Bronchial epithelial cell (primary cell): Measurements from ENCODE around the gene RAB17. TPM values are rescaled to one million over a fixed set of nuclear protein-coding genes. Genes with fewer than 3 reads are reported as not detected.

Experiments
- DNase-seq: peaks from one replicate; pipeline ENCODE4 v3.0.0-alpha.2; 2010; ENCODE audit warnings: low read depth
- FAIRE-seq: peaks from 2 replicates; lab custom pipeline; 2011; peaks lifted over from hg19 to GRCh38; lab: Jason Lieb, UNC
- H3K27me3 ChIP-seq: 2 replicates; pipeline ENCODE4 v1.5.1; 2011; ENCODE audit warnings: low read length; ENCODE audit not compliant: control insufficient read depth, insufficient read depth
- H3K36me3 ChIP-seq: 2 replicates; pipeline ENCODE4 v1.5.1; 2011; ENCODE audit warnings: low read length; ENCODE audit not compliant: control insufficient read depth, insufficient read depth
- H3K4me3 ChIP-seq: 2 replicates; pipeline ENCODE4 v1.5.1; 2011; ENCODE audit warnings: mild to moderate bottlenecking, low read depth, low read length, control low read depth
- total RNA-seq: library from RNA; depleted of rRNA; stranded (reverse); fragments of >200 nt; gene quantifications from 2 replicates; pipeline ENCODE4 v1.2.1, GENCODE V29; 2014
- TF ChIP-seq, protein P1 (sequence below): IDR thresholded peaks from 2 replicates; pipeline ENCODE4 v1.5.1; 2011; ENCODE audit warnings: mild to moderate bottlenecking, moderate library complexity, low read length, control low read depth, inconsistent platforms; ENCODE audit not compliant: insufficient read depth, severe bottlenecking

The RAB17 gene
- total RNA-seq, 1 donor from 2014 or later = 2.4 TPM

DNA sequence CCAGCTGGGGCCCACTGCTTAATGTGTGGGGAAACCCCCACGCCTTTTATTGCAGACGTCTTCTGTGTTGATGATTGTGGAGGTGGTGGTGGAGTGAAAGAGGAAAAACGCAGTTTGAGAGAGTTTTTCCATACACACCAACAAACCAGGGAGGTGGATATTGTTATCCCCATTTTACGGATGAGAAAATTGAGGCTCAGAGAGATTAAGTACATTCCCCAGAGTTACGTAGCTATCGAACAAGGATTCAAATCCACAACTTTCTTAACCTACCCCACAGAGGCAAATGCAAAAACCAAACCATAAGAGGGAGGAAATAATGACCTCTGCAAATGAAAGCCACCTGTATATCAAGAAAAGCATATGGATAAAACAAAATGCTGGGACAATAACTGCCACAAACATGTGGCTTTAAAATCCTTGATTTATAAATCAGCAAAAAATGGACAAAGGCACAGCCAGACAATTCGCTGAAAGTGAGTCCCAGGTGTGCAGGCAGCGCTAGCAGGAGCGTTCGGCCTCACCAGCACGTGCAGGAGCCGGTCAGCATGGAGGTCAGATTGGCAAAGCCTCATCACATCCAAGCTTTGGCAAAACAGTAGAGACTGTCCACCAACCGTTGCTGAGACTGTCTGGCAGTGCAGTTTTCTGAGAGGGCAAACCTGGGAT, 12.6 kb upstream of the RAB17 start:
- TF ChIP-seq, protein P1, sequence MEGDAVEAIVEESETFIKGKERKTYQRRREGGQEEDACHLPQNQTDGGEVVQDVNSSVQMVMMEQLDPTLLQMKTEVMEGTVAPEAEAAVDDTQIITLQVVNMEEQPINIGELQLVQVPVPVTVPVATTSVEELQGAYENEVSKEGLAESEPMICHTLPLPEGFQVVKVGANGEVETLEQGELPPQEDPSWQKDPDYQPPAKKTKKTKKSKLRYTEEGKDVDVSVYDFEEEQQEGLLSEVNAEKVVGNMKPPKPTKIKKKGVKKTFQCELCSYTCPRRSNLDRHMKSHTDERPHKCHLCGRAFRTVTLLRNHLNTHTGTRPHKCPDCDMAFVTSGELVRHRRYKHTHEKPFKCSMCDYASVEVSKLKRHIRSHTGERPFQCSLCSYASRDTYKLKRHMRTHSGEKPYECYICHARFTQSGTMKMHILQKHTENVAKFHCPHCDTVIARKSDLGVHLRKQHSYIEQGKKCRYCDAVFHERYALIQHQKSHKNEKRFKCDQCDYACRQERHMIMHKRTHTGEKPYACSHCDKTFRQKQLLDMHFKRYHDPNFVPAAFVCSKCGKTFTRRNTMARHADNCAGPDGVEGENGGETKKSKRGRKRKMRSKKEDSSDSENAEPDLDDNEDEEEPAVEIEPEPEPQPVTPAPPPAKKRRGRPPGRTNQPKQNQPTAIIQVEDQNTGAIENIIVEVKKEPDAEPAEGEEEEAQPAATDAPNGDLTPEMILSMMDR = no peak
- H3K36me3 ChIP-seq = no peaks in the 10 kb centered on the region
- FAIRE-seq (no peak), DNase-seq (no peak)
- no peaks in the 10 kb centered on the region for H3K27me3 ChIP-seq
- no peak overlapping the region for H3K4me3 ChIP-seq

DNA sequence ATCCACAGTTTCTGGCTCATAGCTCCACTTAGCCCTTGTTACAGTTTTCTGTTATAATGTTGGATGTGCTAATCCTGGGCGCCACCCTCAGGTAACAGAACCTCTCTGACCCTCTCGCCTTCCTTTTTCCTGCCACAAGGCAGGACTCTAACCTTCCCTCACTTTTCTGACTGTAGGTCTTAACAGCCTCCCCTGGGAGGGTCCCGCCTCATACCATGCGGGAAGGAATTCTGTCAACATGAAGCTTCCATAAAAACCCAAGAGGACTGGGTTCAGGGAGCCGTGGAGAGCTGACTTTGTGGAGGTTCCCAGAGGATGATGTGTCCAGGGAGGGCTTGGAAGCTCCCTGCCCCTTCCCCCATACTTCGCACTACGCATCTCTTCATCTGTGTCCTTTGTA, 11.9 kb upstream of the RAB17 start:
- no peaks in the 10 kb centered on the region for H3K27me3 ChIP-seq
- no peaks in the 10 kb centered on the region for H3K36me3 ChIP-seq
- TF ChIP-seq, protein P1 = no peak
- DNase-seq = no peak
- FAIRE-seq = no peak
- no peak overlapping the region for H3K4me3 ChIP-seq

DNA sequence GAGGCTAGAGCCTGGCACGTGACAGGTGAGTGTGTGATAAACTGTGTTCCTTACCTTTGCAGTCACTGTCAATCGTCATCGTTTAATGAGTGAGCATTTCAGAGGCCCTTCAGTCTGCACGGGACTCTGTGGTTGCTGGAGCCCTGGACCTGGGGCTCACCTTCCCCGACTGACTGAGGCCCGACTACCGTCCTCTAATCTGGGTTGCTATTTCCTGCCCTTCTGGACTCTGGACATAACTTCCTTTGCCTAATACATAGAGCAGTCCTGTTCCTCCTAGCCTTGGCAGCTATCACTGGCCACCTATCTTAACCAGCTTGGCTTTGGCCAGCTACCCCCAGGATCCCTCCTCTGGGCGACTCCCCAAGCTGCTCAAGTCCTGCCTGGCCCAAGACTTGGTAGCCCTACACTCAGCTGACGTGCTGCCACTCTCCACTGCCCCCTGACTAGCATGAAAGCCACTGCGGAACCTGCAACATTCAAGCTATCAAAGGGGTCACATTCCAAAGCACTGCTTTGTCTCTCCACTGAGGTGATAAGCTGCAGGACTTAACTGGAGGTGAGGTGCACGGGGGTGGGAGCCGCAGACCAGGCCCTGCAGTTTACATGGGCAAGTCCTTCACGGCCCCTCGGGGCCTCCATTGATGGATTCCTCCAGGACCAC, 11.1 kb upstream of the RAB17 start:
- no peak for DNase-seq
- H3K27me3 ChIP-seq = no peaks in the 10 kb centered on the region
- TF ChIP-seq, protein P1 = no peak
- no peaks in the 10 kb centered on the region for H3K36me3 ChIP-seq
- no peak for FAIRE-seq
- H3K4me3 ChIP-seq = no peak overlapping the region

DNA sequence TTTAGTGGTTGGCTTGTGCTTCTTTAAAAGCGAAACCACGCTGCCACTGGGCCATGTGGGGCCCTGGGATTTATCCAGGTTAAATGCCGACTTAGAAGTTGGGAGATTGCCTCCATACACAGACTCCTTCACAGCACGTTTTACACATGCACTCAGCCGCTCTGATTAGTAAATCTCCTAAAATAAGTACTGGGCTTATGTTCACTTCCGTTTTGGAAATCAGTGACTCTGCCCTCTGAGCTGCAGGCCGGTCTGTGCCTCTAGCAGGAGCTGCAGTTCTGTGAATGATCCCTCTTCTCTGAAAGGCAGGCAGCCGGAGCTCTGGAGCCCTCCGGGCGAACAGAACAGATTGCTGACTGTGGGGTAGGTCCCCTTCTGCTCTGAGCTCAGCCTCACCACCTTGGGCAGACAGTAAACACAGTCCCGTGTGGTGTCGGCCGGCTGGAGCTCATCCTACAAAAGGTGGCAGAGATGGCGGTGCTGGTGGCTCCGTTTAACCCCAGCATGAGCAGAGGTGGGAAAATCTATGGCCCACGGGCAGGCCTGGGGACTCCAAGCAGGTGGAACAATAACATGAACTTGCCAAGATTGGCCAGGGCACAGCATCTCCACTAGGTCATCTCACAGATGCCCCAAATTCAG, 9.8 kb upstream of the RAB17 start:
- H3K4me3 ChIP-seq = no peak overlapping the region
- FAIRE-seq = no peak

DNA sequence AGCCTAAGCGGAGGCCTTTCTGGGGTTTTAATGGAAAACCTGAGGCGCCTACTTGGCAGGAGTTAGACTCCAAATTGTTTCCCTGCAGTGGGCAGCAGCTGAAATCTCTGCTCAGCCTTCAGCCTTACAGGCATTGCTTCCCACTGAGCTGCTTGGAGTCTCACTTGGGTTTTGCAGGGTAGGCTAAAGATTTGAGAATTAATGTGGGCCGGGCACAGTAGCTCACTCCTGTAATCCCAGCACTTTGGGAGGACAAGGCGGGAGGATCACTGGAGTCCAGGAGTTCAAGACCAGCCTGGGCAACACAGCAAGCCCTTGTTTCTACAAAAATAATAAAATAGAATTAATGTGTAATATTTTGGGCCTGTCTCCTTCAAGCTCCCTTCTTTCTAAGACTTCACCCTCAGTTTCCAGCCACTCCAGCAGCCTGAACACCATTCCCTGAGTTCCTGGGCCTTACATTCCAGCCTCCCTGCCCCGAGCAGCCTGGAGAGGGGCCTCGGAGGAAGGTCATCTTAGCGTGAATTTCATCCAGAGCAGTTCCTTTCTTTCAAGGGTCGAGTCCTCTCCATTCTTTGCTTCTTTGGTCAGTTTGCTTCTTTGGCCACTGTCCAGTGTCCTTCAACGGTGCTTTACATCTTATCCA, 9.1 kb upstream of the RAB17 start:
- DNase-seq (no peak), FAIRE-seq (no peak)
- Histone ChIP-seq H3K27me3 (peaks cover 1% of the 10 kb centered on the region), H3K36me3 (no peaks in the 10 kb centered on the region), H3K4me3 (no peak overlapping the region)
- TF ChIP-seq, protein P1 = no peak

More for the DNA sequence above, 9.8 kb upstream of the RAB17 start:
- Histone ChIP-seq H3K36me3 (no peaks in the 10 kb centered on the region), H3K27me3 (no peaks in the 10 kb centered on the region)
- no peak for DNase-seq
- TF ChIP-seq, protein P1 = no peak
